Stimulated activated CD8-positive, alpha-beta memory T cell treated with anti-CD3 and anti-CD28 coated beads, Interleukin-12 subunit alpha, Interleukin-12 subunit beta, amount 100 ng/mL, for 24 hours (primary cell): Measurements from ENCODE around the gene SEC14L5.

Experiments used
- DNase-seq: peaks from one replicate; pipeline ENCODE4 v3.0.0-alpha.2; 2020; ENCODE audit errors: extremely low read depth

Gene SEC14L5

GRCh38 chr16:5012887-5013286 is 54.8 kb downstream of the SEC14L5 start:
- no peak for DNase-seq

GRCh38 chr16:5015351-5015750 is 57.2 kb downstream of the SEC14L5 start:
- no peak for DNase-seq

- DNase-seq = no peak
These were observed 57.8 kb downstream of the SEC14L5 start for GRCh38 chr16:5015887-5016286.

GRCh38 chr16:5016967-5017677 is 59.0 kb downstream of the SEC14L5 start:
- no peak for DNase-seq

GRCh38 chr16:5017678-5017969 is 59.5 kb downstream of the SEC14L5 start:
- no peak for DNase-seq

- no peak for DNase-seq
These were observed 60.7 kb downstream of the SEC14L5 start for GRCh38 chr16:5018793-5019192.

- no peak for DNase-seq
These were observed 61.6 kb downstream of the SEC14L5 start for GRCh38 chr16:5019775-5020174.

GRCh38 chr16:5020551-5020950 is 62.4 kb downstream of the SEC14L5 start:
- DNase-seq = no peak

GRCh38 chr16:5022521-5022920 is 64.4 kb downstream of the SEC14L5 start:
- no peak for DNase-seq

GRCh38 chr16:5024632-5025031 is 66.5 kb downstream of the SEC14L5 start:
- DNase-seq = no peak

GRCh38 chr16:5025171-5025632 is 67.1 kb downstream of the SEC14L5 start:
- DNase-seq = no peak

GRCh38 chr16:5026664-5027063 is 68.5 kb downstream of the SEC14L5 start:
- DNase-seq = no peak

- no peak for DNase-seq
These were observed 69.0 kb downstream of the SEC14L5 start for GRCh38 chr16:5027086-5027485.

- no peak for DNase-seq
These were observed 69.6 kb downstream of the SEC14L5 start for GRCh38 chr16:5027575-5028235.

- DNase-seq = no peak
These were observed 70.9 kb downstream of the SEC14L5 start for GRCh38 chr16:5028950-5029475.

- DNase-seq = no peak
These were observed 72.2 kb downstream of the SEC14L5 start for GRCh38 chr16:5030251-5030870.

- no peak for DNase-seq
These were observed 73.5 kb downstream of the SEC14L5 start for GRCh38 chr16:5031601-5032000.

- no peak for DNase-seq
These were observed 74.6 kb downstream of the SEC14L5 start for GRCh38 chr16:5032748-5033167.

GRCh38 chr16:5033256-5034166 is 75.4 kb downstream of the SEC14L5 start, which contains the start of gene NAGPA:
Gene NAGPA, minus strand, starts transcription at chr16:5033935. Its CDS starts 21 bp downstream, at chr16:5033914.
- DNase-seq = peak; percentile 53

- no peak for DNase-seq
These were observed 76.0 kb downstream of the SEC14L5 start for GRCh38 chr16:5034167-5034523.

GRCh38 chr16:5035909-5036227 is 77.7 kb downstream of the SEC14L5 start:
- no peak for DNase-seq
